ENCODE results near the gene GPR61.

Gene GPR61

GRCh38 chr1:109542657-109543056 is 3.0 kb downstream of the GPR61 start:
- peak; percentile 7 for DNase-seq (ENCODE audit: low spot score)
- TF ChIP-seq CTCF (IDR thresholded peaks at IDR 0.05; ENCODE audit: borderline replicate concordance, control extremely low read depth, extremely low read depth, insufficient read depth, missing control alignments): no peak
- in situ Hi-C loops (cut with MboI; ENCODE audit: low sequenced_read_pairs, unreplicated experiment): loop anchor here (10.0 kb wide), 1 partner anchor 442 kb away; the partner anchor contains the start of gene AHCYL1

GRCh38 chr1:109543283-109543987 is 3.8 kb downstream of the GPR61 start:
- in situ Hi-C loops (cut with MboI; ENCODE audit: low sequenced_read_pairs, unreplicated experiment): loop anchor here (10.0 kb wide), 1 partner anchor 441 kb away; the partner anchor contains the start of gene AHCYL1
- no peak for TF ChIP-seq CTCF (IDR thresholded peaks at IDR 0.05; ENCODE audit: borderline replicate concordance, control extremely low read depth, extremely low read depth, insufficient read depth, missing control alignments)
- DNase-seq (ENCODE audit: low spot score): peak; percentile 15

GRCh38 chr1:109543988-109544735 is 4.5 kb downstream of the GPR61 start:
- in situ Hi-C loops (cut with MboI; ENCODE audit: low sequenced_read_pairs, unreplicated experiment): loop anchor here (10.0 kb wide), 1 partner anchor 441 kb away; the partner anchor contains the start of gene AHCYL1
- DNase-seq (ENCODE audit: low spot score): peak; percentile 8
- TF ChIP-seq CTCF (IDR thresholded peaks at IDR 0.05; ENCODE audit: borderline replicate concordance, control extremely low read depth, extremely low read depth, insufficient read depth, missing control alignments): no peak

- DNase-seq (ENCODE audit: low spot score): peak; percentile 91
- in situ Hi-C loops (cut with MboI; ENCODE audit: low sequenced_read_pairs, unreplicated experiment): loop anchor here (5.0 to 10.0 kb wide), 3 partner anchors 76 to 438 kb away; partner anchors contain the start of gene AHCYL1
- TF ChIP-seq CTCF (IDR thresholded peaks at IDR 0.05; ENCODE audit: borderline replicate concordance, control extremely low read depth, extremely low read depth, insufficient read depth, missing control alignments): peak; percentile 88
Measured at GRCh38 chr1:109546311-109547109, 6.8 kb downstream of the GPR61 start.

DNA sequence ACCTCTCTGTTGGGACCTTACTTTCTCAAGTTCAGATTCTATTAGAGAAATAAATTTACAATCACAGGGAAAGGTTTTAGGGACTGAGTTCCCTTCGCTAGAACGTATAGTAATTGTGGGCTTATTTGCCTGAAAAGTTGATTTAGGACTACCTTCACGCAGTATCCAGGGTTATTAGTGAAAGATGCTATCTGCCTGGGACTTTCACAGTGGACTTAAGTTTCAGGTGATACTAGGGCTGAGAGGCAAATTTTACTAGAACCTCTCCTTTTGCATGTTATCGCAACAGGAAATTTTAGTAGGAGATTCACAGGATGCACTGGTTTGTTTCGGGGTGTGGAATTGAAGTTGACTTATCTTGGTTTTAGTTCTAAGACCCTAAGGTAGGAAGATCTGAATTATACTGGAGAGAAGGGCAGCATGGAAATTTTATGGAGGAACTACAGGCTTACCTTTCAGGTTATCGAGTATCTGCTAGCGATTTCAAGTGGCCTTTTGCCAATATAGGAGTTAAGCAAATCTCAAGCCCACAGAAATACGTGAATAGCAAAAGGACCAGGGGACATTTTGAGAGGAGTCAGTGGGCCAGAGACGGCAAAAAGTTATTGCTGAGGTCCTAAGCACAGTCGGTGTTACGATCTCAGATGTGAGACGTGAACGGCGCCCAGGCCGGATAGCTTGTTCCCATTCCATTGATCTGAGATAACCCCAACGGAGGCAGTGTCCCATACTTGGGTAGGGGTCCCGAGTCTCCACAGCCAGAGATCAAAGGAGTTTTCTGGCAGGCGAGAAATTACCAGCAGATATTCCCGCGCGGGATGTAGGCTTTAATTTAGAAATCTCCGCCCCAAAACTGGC is 8.0 kb downstream of the GPR61 start:
- in situ Hi-C loops (cut with MboI; ENCODE audit: low sequenced_read_pairs, unreplicated experiment): loop anchor here (5.0 to 10.0 kb wide), 3 partner anchors 75 to 437 kb away; partner anchors contain the start of gene AHCYL1

More for the DNA sequence above, 8.0 kb downstream of the GPR61 start:
- TF ChIP-seq CTCF (IDR thresholded peaks at IDR 0.05; ENCODE audit: borderline replicate concordance, control extremely low read depth, extremely low read depth, insufficient read depth, missing control alignments): no peak
- DNase-seq (ENCODE audit: low spot score): peak; percentile 29
